PFSK-1 (cell line): ENCODE measurements around the gene SCYGR5.

ENCODE experiments used
- FOXP2 ChIP-seq: optimal IDR thresholded peaks from 2 replicates; pipeline ENCODE3; 2011; ENCODE audit warnings: borderline replicate concordance, control low read depth, inconsistent platforms; ENCODE audit not compliant: insufficient read depth; ENCODE audit errors: extremely low read length, extremely low read depth
- POLR2AphosphoS5 ChIP-seq: IDR thresholded peaks from 2 replicates; pipeline ENCODE4 v1.6.1; 2012; ENCODE audit warnings: low read depth, mild to moderate bottlenecking, control low read depth, low read length, moderate library complexity
- SIN3A ChIP-seq: IDR thresholded peaks from 2 replicates; pipeline ENCODE4 v1.6.1; 2012; ENCODE audit warnings: mild to moderate bottlenecking, low read length, moderate library complexity, borderline replicate concordance; ENCODE audit not compliant: insufficient read depth
- TAF1 ChIP-seq: IDR thresholded peaks from 2 replicates; pipeline ENCODE4 v1.6.1; 2012; ENCODE audit warnings: low read length, control low read depth, borderline replicate concordance; ENCODE audit not compliant: insufficient read depth
- TF ChIP-seq, protein P1 (sequence below), 2 experiments: IDR thresholded peaks; 2 replicates each; pipeline versions ENCODE4 v1.6.1 to v1.8.0; 2011 to 2012; ENCODE audit warnings: low read depth in 2 of 2, low read length in 2 of 2, control low read depth in 1 of 2, inconsistent platforms in 1 of 2, mild to moderate bottlenecking in 1 of 2, moderate library complexity in 1 of 2; ENCODE audit not compliant: insufficient read depth in 1 of 2

SCYGR5 gene

DNA sequence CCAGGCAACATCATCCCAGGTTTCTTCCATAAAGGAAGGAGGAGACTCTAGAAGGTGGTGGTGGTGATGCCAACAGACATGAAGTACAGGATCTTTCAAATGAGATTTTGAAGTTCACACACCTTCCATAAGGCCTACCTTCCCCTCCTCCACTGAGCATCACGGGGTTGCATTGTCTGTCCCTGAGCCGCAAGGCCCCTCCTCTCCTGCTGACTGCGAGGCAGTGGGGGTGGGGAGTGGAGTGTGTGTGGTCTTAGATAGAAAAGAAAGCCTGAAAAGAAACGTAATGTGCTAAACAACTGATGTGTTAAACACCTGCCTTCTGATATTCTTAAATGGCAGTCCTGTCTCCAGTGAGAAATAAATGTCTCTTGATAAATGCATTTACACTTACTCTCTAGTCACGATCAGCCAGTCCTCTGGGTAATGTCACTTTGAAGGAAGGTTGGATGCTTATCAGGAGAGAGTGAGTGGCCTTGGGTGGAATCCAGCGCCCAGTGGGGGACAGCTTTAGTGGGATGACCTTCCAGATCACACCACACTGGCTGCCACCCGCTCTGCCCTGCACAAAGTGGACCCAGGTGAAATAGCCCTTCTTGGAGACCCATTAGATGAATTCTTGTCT lies 5.5 kb upstream of the SCYGR5 start:
- TF ChIP-seq, protein P1, sequence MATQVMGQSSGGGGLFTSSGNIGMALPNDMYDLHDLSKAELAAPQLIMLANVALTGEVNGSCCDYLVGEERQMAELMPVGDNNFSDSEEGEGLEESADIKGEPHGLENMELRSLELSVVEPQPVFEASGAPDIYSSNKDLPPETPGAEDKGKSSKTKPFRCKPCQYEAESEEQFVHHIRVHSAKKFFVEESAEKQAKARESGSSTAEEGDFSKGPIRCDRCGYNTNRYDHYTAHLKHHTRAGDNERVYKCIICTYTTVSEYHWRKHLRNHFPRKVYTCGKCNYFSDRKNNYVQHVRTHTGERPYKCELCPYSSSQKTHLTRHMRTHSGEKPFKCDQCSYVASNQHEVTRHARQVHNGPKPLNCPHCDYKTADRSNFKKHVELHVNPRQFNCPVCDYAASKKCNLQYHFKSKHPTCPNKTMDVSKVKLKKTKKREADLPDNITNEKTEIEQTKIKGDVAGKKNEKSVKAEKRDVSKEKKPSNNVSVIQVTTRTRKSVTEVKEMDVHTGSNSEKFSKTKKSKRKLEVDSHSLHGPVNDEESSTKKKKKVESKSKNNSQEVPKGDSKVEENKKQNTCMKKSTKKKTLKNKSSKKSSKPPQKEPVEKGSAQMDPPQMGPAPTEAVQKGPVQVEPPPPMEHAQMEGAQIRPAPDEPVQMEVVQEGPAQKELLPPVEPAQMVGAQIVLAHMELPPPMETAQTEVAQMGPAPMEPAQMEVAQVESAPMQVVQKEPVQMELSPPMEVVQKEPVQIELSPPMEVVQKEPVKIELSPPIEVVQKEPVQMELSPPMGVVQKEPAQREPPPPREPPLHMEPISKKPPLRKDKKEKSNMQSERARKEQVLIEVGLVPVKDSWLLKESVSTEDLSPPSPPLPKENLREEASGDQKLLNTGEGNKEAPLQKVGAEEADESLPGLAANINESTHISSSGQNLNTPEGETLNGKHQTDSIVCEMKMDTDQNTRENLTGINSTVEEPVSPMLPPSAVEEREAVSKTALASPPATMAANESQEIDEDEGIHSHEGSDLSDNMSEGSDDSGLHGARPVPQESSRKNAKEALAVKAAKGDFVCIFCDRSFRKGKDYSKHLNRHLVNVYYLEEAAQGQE (IDR thresholded peaks at IDR 0.05; ENCODE audit: insufficient read depth in 1 of 2, low read depth in 2 of 2, low read length in 2 of 2): no peak
- TF ChIP-seq FOXP2: no peak
- TF ChIP-seq TAF1: no peak
- no peak for TF ChIP-seq SIN3A
- no peak for TF ChIP-seq POLR2AphosphoS5

DNA sequence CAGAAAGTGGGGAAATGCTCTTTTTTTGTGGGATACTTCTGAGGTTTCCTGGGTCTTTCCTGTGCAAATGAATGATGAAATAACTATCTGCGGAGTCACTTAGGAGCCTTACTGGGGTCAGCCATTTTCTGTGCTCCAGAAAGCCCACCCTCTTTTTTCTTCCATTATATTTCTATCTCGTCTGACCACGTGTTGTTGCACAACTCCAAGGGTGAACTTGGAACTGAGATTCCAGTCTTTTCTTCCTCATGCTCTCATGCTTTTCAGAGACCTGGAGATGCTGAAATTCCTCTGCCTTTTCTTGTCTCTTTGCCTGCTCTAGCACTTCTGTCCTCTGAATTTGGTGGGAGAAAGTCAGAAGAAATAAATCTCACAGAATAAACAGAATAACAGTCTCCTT lies 4.8 kb upstream of the SCYGR5 start:
- TF ChIP-seq SIN3A: no peak

DNA sequence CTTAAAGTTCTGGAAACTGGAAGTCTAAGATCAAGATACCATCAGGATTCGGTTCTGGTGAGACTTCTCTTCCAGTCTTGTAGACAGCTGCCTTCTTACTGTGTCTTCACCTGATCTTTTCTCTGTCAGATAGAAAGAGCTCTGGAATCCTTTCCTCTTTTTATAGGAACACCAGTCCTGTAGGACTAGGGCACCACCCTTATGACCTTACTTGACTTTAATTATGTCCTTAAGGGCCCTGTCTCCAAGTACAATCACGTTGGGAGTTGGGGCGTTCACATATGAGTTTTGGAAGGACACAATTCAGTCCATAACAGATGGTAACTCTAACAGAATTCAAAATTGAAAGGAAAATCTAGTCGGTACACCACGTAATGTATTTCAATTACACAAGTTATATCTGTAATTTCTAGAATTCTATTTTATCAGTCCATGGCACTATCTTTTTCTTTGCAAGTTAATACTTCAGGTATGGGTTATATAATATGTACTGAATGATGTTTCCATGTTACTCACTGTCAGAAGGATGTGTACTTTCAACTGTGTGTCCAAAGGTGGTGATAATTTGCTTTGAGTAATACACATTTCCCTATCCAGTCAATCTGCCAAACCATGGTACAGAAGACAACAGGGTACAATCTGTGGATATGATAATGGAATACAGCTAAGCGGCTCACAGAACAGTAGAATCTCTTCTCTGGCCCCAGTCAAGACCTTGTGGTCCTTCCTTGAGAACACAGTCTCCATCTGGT lies 1.2 kb upstream of the SCYGR5 start:
- TF ChIP-seq, protein P1 (IDR thresholded peaks at IDR 0.05; ENCODE audit: insufficient read depth in 1 of 2, low read depth in 2 of 2, low read length in 2 of 2): no peak
- TF ChIP-seq POLR2AphosphoS5: no peak
- no peak for TF ChIP-seq FOXP2
- TF ChIP-seq TAF1: no peak
- TF ChIP-seq SIN3A: no peak

DNA sequence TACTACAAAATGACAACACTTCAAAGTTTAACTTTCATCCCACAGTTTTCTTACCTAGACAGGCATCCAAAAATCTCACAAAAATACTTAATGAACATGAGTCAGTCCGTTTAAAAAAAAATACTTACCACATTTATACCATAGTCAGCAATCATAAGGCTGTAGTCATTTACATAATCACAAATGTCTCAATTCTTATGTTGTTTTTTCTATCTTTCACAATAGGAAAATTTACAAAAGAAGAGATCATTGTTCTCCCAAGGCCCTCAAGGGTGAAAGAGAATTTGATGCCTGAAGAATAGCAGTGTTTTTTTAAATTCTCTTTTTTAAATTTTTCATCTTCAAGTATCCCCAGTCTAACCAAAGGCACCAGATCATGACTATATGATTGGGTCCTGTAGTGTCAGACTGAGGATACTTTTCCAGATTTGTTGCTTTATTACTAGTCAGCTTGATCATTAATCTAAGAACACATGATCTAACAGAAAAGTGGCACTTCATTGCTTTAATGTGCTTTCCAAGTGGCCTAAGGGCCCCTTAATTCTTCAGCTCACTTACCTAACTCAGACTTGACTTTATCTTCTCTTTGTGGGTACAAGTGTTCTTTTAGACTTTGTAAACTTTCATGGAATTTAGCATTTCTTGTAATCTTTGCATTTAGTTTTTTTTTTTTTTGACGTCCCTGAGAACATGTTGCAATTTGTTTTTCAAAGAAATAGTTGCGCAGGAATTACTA lies 4.7 kb downstream of the SCYGR5 start:
- TF ChIP-seq SIN3A: no peak
- no peak for TF ChIP-seq TAF1
- TF ChIP-seq, protein P1 (IDR thresholded peaks at IDR 0.05; ENCODE audit: insufficient read depth in 1 of 2, low read depth in 2 of 2, low read length in 2 of 2): no peak
- no peak for TF ChIP-seq FOXP2
- TF ChIP-seq POLR2AphosphoS5: no peak

DNA sequence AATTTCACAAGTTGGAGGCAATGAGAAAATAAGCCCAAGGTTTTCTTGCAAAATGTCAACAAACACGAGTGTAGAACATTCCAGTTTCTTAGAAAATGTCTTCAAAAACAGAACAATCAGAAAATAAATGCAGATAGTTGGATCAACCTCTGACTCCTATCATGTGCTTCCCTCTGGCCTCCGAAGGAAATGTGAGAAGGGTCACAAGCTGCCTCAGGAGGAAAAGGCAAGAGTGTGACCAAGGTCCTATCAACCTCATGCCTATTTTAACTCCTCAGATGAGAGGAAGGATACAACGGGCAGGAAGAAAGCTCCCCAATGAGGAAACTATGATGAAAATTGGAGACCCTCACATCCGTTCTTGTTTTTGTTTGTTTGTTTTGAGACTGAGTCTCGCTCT lies 7.9 kb downstream of the SCYGR5 start:
- TF ChIP-seq SIN3A: no peak
- TF ChIP-seq TAF1: no peak
- TF ChIP-seq, protein P1 (IDR thresholded peaks at IDR 0.05; ENCODE audit: insufficient read depth in 1 of 2, low read depth in 2 of 2, low read length in 2 of 2): no peak
